Stimulated activated CD4-positive, alpha-beta T cell treated with anti-CD3 and anti-CD28 coated beads, Interleukin-1b, Interleukin-23, amount 100 ng/mL, for 24 hours (primary cell): ENCODE measurements around the gene STAMBP.
"Not testable (repeated sequence)": the region's sequence is repeated elsewhere in the genome, so short reads cannot be mapped to it uniquely, and the experiment has no call there.

Experiments used
- DNase-seq, 4 experiments: peaks; one replicate each; pipeline ENCODE4 v3.0.0-alpha.2; 2020; ENCODE audit warnings: low read depth in 4 of 4, low spot score in 1 of 4

STAMBP gene

GRCh38 chr2:73885406-73885805 is 56.6 kb downstream of the STAMBP start:
- DNase-seq = no peak

- peak in 3 of 4 experiments; percentile 14 to 49 (median 21) for DNase-seq
Measured at GRCh38 chr2:73886357-73886756, 57.6 kb downstream of the STAMBP start.

- not testable (repeated sequence) for DNase-seq
Measured at GRCh38 chr2:73887596-73888353, 59.0 kb downstream of the STAMBP start.

- no peak for DNase-seq
Measured at GRCh38 chr2:73888388-73888787, 59.6 kb downstream of the STAMBP start.

GRCh38 chr2:73889206-73889605 is 60.4 kb downstream of the STAMBP start:
- DNase-seq = no peak

GRCh38 chr2:73890301-73891092 is 61.7 kb downstream of the STAMBP start:
- DNase-seq = no peak

GRCh38 chr2:73891276-73891901 is 62.6 kb downstream of the STAMBP start:
- DNase-seq = no peak

- DNase-seq = no peak
Measured at GRCh38 chr2:73892631-73893329, 64.0 kb downstream of the STAMBP start, which contains the start of gene ACTG2. Gene ACTG2, plus strand, starts transcription at chr2:73893008. Its CDS starts 8,304 bp downstream, at chr2:73901312.

GRCh38 chr2:73893764-73894474 is 65.2 kb downstream of the STAMBP start:
- DNase-seq = no peak

GRCh38 chr2:73894475-73894850 is 65.7 kb downstream of the STAMBP start:
- DNase-seq = no peak

- no peak for DNase-seq
Measured at GRCh38 chr2:73894877-73895276, 66.1 kb downstream of the STAMBP start.

GRCh38 chr2:73895473-73895872 is 66.7 kb downstream of the STAMBP start:
- DNase-seq = no peak

- DNase-seq = peak in 1 of 4 experiments; percentile 10
Measured at GRCh38 chr2:73896362-73897239, 67.8 kb downstream of the STAMBP start.

- DNase-seq = no peak
Measured at GRCh38 chr2:73897240-73897583, 68.5 kb downstream of the STAMBP start.

GRCh38 chr2:73897934-73898333 is 69.2 kb downstream of the STAMBP start:
- DNase-seq = no peak

- DNase-seq = no peak
Measured at GRCh38 chr2:73899801-73900336, 71.1 kb downstream of the STAMBP start.

- DNase-seq = no peak
Measured at GRCh38 chr2:73901143-73901542, 72.4 kb downstream of the STAMBP start.

GRCh38 chr2:73902284-73902683 is 73.5 kb downstream of the STAMBP start:
- DNase-seq = no peak

- DNase-seq = no peak
Measured at GRCh38 chr2:73903313-73903712, 74.6 kb downstream of the STAMBP start.
